ENCODE measurements around the gene TNNI2.

GRCh38 chr11:1889941-1890855, 51.4 kb downstream of the TNNI2 start:
- TF ChIP-seq POLR2A (IDR thresholded peaks at IDR 0.05; ENCODE audit: low read depth, low read length): peak; percentile 19
- TF ChIP-seq POLR2AphosphoS5 (IDR thresholded peaks at IDR 0.05; ENCODE audit: low read depth, low read length): no peak
